Amygdala (tissue), 56 donors: ENCODE measurements around the gene MAP7D1.
A peak's percentile ranks its signal among the peaks of the same experiment; 100 is the strongest.
"Not testable (repeated sequence)": the region's sequence is repeated elsewhere in the genome, so short reads cannot be mapped to it uniquely, and the experiment has no call there.

Experiments
- DNase-seq, 56 donors: peaks; one replicate each; lab custom pipeline; 2025; lab: John Stamatoyannopoulos, UW

The MAP7D1 gene

DNA sequence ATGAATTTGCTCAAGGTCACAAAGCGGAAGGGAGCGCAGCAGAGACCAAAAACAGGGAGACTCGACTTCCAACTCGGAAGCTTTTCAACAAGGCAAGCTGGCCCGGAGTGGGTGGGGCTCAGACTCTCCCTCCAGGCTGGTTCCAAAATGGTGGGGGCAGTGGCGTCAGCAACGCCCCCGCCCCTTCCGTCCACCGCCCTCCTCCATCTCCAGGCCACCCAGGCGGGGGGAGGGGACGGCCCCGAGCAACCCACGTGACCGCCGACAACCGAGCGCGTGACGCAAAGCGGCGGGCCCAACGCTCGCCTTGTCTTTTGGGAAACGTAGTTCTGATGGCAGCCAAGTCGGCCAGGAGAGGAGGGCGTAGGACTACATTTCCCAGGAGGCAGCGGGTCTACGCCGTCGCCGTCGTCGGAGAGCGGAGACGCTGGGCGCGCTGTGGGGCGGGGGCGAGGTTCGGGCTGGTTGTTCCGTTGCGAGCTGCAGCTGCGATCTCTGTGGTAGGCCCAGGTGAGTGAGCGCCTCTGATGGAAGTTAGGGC lies 68.1 kb downstream of the MAP7D1 start, which contains the start of gene THRAP3:
Gene THRAP3, plus strand, starts transcription at position 448 of the 541 bp plus-strand sequence. CDS start 58,121 bp downstream, outside the sequence.
- DNase-seq = peak; percentile 82 to 100 (median 99)

GRCh38 chr1:36224537-36225282 lies 68.8 kb downstream of the MAP7D1 start:
- DNase-seq = peak in 22 of 56 donors; percentile 42 to 94 (median 74)

DNA sequence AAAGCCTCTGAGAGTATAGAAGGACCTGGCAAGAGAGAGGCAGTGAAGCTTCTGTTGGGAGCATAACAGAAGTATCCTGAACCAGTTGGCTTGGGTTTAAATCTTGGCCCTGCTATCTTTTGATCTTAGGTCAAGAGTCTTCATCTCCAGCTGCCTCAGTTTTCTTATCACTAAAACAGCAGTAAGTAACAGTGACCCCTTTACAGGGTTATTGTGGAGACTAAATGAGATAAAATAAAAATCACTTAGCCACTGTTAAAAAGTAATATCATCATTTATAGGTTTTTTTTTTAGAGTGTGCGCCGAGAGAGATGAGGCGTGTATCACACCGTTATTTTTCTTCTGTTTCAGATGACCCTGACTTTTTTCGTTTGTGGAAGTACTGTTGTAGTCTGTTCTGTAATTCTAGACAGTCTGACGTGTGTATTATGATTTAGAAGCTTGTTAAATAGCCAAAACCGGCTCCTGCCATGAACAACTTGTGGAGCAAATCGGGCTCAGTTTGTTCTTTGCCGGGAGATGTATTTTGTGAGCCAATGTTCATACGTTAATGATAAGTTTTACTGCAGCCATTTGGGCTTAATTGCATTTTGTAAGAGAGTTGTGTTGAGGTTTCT lies 69.4 kb downstream of the MAP7D1 start:
- DNase-seq = no peak

GRCh38 chr1:36230279-36230678 lies 74.3 kb downstream of the MAP7D1 start:
- DNase-seq = not testable (repeated sequence)
